ENCODE measurements around the gene WDR90.
A peak's percentile ranks its signal among the peaks of the same experiment; 100 is the strongest.

Gene WDR90

DNA sequence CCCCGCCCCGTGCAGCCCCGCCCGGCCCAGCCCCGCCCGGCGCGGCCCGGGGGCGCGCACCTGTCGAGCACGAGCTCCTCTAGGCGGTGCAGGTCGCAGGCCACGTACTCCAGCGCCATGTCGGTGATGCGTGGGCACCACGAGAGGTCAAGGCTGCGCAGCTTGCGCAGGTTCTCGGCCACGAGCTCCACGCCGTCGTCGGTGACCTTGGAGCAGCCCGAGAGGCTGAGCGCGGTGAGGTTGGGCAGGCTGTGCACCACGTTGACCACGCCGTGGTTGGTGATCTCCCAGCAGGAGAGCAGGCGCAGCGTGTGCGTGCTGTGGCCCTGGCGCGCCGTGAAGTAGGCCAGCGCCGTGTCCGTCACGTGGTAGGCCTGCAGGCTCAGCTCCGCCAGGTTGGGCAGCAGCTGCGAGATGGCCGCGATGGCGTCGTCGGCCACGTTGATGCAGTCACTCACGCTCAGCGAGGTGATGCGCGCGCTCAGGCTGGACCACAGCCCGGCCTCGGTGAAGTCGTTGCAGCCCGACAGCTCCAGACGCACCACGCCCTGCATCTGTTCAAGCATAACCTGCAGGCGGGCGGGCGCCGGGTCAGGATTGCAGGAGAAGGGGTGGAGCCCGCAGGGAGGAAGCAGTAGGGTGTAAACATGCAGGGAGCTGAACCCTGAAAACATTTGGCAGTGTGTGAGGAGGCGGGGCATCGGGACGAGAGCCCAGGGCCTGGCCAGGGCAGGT is 46.4 kb downstream of the WDR90 start:
- no peak overlapping the region for H3K9ac ChIP-seq (ENCODE audit: low read length)
- H3K27ac ChIP-seq (ENCODE audit: low read depth, low read length) = no peak overlapping the region
- no peaks in the 10 kb centered on the region for H3K36me3 ChIP-seq (ENCODE audit: control insufficient read depth, insufficient read depth, low read length)
- H3K27me3 ChIP-seq (ENCODE audit: control insufficient read depth, insufficient read depth, low read length) = peaks cover 22% of the 10 kb centered on the region
- peak overlapping the region; percentile 51 for H3K4me3 ChIP-seq (ENCODE audit: low read length)
- no peaks in the 10 kb centered on the region for H3K4me1 ChIP-seq (ENCODE audit: control insufficient read depth, insufficient read depth, low read length)

DNA sequence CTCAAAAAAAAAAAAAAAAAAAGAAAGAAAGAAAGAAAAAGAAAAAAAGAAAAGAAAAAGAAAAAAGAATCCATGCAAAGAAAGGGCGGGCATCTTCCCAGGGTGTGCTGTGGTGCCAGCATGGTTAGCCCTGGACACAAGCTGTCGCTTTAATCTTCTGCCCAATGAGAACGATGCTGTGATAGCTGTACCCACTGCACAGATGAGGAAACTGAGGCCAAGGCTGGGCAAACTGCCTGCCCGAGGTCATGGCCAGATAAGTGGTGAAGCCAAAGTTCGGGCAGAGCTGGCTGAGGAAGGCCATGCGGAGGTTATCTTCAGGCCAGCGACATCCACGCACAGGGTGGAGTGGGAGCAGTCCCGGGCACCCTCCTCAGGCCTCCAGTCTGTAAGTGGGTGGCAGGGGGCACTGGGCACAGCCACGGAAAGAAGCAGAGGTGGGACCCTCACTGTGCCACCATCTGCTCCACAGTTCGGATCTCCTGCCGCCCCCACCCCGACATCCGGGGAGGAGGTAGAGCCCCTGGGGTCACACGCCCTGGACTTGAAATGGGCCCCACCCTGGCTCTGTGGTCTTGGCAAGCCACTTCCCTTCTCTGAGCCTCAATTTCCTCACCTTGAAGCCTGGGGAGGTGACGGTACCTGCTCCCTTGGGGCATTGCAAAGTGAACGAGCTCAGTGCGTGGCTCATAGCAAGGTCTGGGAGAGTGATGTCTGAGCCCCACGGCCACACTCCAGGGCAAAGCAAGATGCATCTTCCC is 49.9 kb downstream of the WDR90 start:
- Histone ChIP-seq H3K36me3 (ENCODE audit: control insufficient read depth, insufficient read depth, low read length) (no peaks in the 10 kb centered on the region), H3K27ac (ENCODE audit: low read depth, low read length) (no peak overlapping the region), H3K4me1 (ENCODE audit: control insufficient read depth, insufficient read depth, low read length) (no peaks in the 10 kb centered on the region), H3K27me3 (ENCODE audit: control insufficient read depth, insufficient read depth, low read length) (peaks cover 47% of the 10 kb centered on the region), H3K9ac (ENCODE audit: low read length) (no peak overlapping the region), H3K4me3 (ENCODE audit: low read length) (no peak overlapping the region)

DNA sequence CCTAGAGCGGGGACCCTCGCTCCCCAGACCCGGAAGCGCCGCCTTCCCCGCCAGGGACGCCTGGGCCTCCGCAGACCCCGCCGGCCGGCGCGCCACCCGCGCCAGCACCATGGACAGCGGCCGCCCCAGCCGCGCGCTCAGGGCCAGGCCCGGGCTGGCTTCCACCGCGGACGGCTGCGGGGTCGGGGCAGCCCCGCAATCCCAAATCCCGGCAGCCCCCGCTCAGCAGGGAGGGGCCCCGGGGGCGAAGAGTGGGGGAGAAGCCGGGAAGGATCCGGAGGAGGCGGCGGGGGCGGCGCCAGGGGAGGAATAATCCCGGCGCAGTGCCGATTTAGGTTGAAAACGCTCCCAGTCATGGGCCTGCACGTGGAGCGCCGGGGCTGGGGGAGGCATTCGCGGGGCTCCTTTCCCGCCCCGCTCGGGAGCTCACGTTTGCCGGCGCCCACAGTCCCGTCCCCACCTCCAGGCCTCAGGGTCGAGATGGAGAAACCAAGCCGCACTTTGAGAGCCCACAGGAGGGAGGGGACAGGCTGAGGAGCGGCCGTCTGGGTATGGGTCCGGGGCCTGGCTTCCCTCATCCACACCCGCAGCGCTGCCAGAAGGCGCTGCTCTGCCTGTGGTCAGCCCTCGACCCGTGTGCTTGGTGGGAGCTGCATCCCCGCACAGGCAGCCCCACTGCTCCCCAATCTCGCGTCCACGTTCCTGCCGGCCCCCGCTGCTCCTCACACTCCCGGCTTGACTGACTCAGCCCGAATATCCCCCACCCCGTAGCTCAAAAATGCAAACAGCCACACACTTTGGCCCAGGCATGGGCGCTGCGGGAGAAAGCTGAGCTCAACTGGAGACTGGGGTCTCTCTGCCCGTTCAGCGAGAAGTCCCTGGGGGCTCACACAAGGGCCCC is 51.8 kb downstream of the WDR90 start:
- H3K4me3 ChIP-seq (ENCODE audit: low read length) = no peak overlapping the region
- no peak overlapping the region for H3K9ac ChIP-seq (ENCODE audit: low read length)
- no peaks in the 10 kb centered on the region for H3K36me3 ChIP-seq (ENCODE audit: control insufficient read depth, insufficient read depth, low read length)
- H3K27ac ChIP-seq (ENCODE audit: low read depth, low read length) = no peak overlapping the region
- no peaks in the 10 kb centered on the region for H3K4me1 ChIP-seq (ENCODE audit: control insufficient read depth, insufficient read depth, low read length)
- peaks cover 48% of the 10 kb centered on the region for H3K27me3 ChIP-seq (ENCODE audit: control insufficient read depth, insufficient read depth, low read length)

DNA sequence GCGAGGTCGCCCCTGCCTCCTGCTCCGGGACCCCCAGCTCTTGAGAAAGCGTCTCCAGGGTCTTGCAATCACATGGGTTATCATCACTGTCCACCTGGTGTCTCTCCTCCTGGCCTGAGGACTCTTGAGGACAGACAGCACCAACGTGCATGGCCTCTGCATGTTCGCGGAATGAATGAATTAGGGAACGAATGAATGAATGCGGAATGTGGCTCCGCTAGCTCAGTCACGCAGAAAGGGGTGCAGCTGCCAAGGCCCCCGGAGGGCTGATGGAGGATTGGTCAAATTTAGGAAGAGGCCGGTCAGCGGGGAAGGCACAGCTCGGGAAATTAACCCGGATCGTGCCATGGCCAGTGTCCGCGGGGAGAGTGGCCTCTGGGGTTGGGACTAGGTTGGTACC is 53.2 kb downstream of the WDR90 start:
- Histone ChIP-seq H3K36me3 (ENCODE audit: control insufficient read depth, insufficient read depth, low read length) (no peaks in the 10 kb centered on the region), H3K27me3 (ENCODE audit: control insufficient read depth, insufficient read depth, low read length) (peaks cover 58% of the 10 kb centered on the region), H3K27ac (ENCODE audit: low read depth, low read length) (no peak overlapping the region), H3K4me1 (ENCODE audit: control insufficient read depth, insufficient read depth, low read length) (no peaks in the 10 kb centered on the region), H3K4me3 (ENCODE audit: low read length) (no peak overlapping the region), H3K9ac (ENCODE audit: low read length) (no peak overlapping the region)

DNA sequence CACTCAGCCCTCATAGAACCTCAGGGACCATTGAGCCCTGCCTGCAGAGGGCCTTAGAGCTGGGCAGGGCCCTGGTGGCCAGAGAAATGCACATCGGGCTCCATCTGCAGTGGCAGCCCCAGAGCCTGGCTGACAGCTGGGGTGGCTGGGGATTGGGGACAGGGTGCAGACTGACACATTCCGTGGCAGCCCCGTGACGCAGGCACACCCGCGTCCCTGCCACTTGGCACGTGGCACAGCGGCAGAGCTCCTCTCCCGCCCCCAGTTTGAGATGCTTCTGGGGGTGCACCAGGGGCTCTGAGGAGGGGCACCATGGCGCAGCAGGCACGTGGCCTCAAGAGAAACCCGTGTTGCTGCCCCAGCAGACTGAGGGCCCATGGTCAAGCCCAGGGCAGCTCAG is 54.2 kb downstream of the WDR90 start:
- H3K27me3 ChIP-seq (ENCODE audit: control insufficient read depth, insufficient read depth, low read length) = peaks cover 66% of the 10 kb centered on the region
- H3K9ac ChIP-seq (ENCODE audit: low read length) = no peak overlapping the region
- no peak overlapping the region for H3K27ac ChIP-seq (ENCODE audit: low read depth, low read length)
- no peaks in the 10 kb centered on the region for H3K36me3 ChIP-seq (ENCODE audit: control insufficient read depth, insufficient read depth, low read length)
- H3K4me1 ChIP-seq (ENCODE audit: control insufficient read depth, insufficient read depth, low read length) = no peaks in the 10 kb centered on the region
- H3K4me3 ChIP-seq (ENCODE audit: low read length) = no peak overlapping the region

DNA sequence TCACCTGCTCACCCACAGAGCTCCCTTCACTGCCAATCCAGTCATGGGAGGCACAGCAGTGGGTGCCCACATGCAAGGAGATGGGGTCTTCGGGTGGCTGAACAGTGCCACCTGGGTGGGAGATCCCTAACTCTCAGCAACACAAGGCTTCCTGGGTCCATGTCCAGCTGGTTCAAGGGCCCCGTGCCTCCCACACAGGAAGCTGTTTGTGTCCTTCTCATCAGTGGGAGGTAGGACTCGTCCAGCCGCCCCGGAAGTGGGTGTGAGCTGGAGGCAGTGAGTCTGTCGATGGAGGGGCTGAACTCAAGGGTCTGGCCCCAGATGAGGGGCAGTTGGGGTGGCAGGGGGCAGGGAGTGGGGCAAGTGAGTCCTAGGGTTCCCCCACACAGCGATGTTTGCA is 54.9 kb downstream of the WDR90 start:
- Histone ChIP-seq H3K36me3 (ENCODE audit: control insufficient read depth, insufficient read depth, low read length) (no peaks in the 10 kb centered on the region), H3K27me3 (ENCODE audit: control insufficient read depth, insufficient read depth, low read length) (peaks cover 69% of the 10 kb centered on the region), H3K4me1 (ENCODE audit: control insufficient read depth, insufficient read depth, low read length) (no peaks in the 10 kb centered on the region), H3K4me3 (ENCODE audit: low read length) (no peak overlapping the region), H3K27ac (ENCODE audit: low read depth, low read length) (no peak overlapping the region), H3K9ac (ENCODE audit: low read length) (no peak overlapping the region)

DNA sequence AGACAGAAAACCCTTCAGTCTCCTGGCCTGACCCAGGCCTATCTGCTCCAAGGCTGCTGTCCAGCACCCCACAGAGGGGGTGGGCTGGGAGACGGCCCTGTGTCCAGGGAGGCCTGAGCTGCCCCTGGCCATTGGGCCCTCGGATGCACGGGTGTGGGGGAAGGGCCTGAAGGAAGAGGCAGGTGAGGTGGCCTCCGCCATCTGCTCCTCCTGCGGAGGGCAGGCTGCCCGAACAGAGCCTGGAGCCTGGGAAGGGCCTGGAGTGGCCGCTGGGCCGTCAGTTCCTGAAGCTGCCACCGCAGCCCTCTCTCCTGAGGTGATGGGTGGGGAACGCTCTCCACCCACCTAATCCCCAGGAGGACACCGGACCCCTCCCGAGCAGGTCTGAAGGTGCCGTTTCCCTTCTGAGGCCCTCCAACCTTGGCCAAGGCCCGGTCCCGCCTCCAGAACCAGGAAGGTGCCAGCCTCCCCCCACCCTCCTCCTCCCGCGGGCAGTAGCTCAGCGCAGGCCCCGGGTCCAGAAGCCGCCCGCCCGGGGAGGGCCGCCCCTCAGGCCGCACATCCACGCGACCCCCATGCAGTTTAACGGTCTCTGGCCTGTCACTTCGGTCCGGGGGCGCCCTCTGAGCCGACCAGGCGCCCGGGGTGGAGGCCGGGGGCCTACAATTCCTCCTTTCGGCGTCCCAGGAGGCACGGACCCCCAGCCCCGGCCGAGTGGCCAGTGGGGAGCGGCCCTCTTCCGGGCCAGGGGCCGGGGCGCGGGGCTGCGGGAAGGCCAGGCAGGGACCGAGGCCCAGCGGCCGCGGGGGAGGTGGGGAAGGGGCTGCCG is 55.6 kb downstream of the WDR90 start:
- no peak overlapping the region for H3K27ac ChIP-seq (ENCODE audit: low read depth, low read length)
- no peaks in the 10 kb centered on the region for H3K36me3 ChIP-seq (ENCODE audit: control insufficient read depth, insufficient read depth, low read length)
- H3K9ac ChIP-seq (ENCODE audit: low read length) = no peak overlapping the region
- H3K27me3 ChIP-seq (ENCODE audit: control insufficient read depth, insufficient read depth, low read length) = peaks cover 68% of the 10 kb centered on the region
- no peaks in the 10 kb centered on the region for H3K4me1 ChIP-seq (ENCODE audit: control insufficient read depth, insufficient read depth, low read length)
- H3K4me3 ChIP-seq (ENCODE audit: low read length) = no peak overlapping the region

DNA sequence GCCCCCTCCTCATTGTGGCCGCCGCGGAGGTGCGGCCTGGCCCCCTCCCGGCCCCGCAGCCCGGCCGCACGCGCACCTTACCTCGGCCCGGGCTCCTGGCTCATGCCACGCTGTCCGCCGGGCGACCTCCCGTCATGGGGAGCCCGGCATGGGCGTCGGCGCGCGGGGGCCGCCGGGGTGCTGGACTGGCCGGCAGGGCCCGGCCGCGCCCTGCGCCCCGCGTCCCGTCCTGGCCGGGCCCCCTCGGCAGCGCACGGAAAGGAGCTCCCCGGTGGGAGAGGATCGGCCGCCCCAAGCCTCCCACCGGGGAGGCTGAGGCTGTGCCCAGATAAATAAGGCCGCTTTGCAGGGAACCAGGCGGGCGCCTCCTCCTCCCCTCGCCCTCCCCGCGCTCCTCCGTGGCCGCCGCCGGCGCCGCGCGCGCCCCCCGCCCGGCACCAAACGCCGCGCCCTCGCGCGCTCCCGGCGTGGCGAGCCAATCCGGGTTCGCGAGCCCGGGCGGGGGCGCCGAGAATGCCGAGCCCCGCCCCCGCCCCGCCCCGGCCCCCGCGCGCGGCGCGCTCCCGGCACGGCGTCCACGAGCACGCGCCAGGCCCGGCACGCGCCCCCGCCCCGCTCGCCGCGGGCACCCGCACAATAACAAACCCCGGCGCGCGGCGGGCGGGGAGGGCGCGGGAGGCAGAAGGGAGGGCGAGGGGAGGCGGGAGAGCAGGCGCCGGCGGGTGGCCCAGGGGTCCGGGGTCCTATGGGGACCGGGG is 56.4 kb downstream of the WDR90 start, which contains the start of gene FBXL16:
FBXL16 (minus strand) TSS at position 371 of the 758 bp plus-strand sequence. CDS start 8,396 bp downstream, outside the sequence.
- no peak within 1 kb of the TSS for H3K4me3 ChIP-seq (ENCODE audit: low read length)
- no peaks in the 10 kb centered on the region for H3K4me1 ChIP-seq (ENCODE audit: control insufficient read depth, insufficient read depth, low read length)
- no peaks in the 10 kb centered on the region for H3K36me3 ChIP-seq (ENCODE audit: control insufficient read depth, insufficient read depth, low read length)
- H3K9ac ChIP-seq (ENCODE audit: low read length) = no peak within 1 kb of the TSS
- H3K27ac ChIP-seq (ENCODE audit: low read depth, low read length) = no peak within 1 kb of the TSS
- H3K27me3 ChIP-seq (ENCODE audit: control insufficient read depth, insufficient read depth, low read length) = peaks cover 69% of the 10 kb centered on the region

DNA sequence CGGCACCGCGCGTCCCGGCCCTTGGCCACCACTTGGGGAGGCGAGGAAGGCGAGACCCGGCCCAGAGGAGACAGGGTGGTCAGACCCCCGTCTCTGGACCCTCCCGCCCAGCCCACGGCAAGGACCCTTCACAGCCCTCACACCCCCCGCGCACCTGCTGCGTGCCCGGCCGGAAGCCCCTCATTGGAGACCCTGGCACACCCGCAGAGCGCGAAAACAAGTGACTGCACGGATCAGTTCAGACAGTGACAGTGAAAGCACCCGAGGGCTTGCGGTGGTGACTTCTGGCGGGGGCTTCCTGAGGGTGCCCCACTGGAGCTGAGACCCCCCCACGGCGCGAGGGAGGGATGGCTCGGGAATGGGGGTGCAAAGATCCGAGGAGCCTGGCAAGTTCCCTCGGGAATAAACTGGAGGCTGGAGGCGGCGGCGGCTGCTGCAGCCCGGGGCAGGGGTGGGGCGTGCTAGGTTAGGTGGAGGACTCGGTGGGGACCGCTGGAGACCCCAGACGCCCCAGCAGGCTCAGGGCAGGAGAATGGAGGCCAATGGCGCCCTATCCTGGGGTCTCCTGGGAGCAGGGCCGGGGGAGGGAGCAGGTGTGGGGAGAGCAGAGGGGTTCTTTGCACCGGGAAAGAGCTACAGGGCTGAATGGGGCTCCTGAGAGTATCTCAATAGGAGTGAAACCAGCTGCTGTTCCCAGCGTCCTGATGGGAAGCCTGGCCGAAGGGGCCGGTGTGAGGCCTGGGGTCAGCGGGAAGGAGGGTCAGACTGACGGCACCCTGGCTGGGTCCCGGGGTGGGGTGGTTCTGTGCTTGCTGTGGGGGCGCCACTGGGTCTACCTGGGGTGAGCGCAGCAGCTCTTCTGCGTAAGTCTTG is 57.3 kb downstream of the WDR90 start:
- no peaks in the 10 kb centered on the region for H3K4me1 ChIP-seq (ENCODE audit: control insufficient read depth, insufficient read depth, low read length)
- H3K4me3 ChIP-seq (ENCODE audit: low read length) = no peak overlapping the region
- H3K9ac ChIP-seq (ENCODE audit: low read length) = no peak overlapping the region
- H3K36me3 ChIP-seq (ENCODE audit: control insufficient read depth, insufficient read depth, low read length) = no peaks in the 10 kb centered on the region
- H3K27ac ChIP-seq (ENCODE audit: low read depth, low read length) = no peak overlapping the region
- peaks cover 71% of the 10 kb centered on the region for H3K27me3 ChIP-seq (ENCODE audit: control insufficient read depth, insufficient read depth, low read length)

DNA sequence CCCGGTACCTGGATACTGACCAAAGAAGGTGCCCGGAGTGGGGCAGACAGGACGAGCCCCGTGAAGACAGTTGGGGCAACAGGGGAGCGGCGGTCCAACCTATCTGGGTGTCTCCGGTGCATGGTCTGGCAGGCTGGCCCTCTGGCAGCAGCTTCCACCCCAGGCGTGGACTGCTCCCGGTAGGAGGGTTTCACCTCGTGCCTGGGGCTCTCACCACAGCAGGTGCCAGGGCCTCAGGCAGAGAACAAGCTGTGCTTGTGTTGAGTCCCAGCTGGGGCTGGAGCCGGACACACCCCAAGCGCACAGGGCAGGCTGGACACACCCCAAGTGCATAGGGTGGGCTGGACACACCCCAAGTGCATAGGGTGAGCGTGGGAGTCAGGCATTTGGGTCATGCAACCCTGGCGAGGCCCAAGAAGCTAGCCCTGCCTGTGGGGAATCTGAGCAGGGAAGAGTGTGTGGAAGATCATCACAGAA is 57.9 kb downstream of the WDR90 start:
- H3K4me1 ChIP-seq (ENCODE audit: control insufficient read depth, insufficient read depth, low read length) = no peaks in the 10 kb centered on the region
- H3K27me3 ChIP-seq (ENCODE audit: control insufficient read depth, insufficient read depth, low read length) = peaks cover 67% of the 10 kb centered on the region
- no peaks in the 10 kb centered on the region for H3K36me3 ChIP-seq (ENCODE audit: control insufficient read depth, insufficient read depth, low read length)
- no peak overlapping the region for H3K27ac ChIP-seq (ENCODE audit: low read depth, low read length)
- H3K4me3 ChIP-seq (ENCODE audit: low read length) = no peak overlapping the region
- no peak overlapping the region for H3K9ac ChIP-seq (ENCODE audit: low read length)
